ENCODE measurements around the gene MTA3.

DNA sequence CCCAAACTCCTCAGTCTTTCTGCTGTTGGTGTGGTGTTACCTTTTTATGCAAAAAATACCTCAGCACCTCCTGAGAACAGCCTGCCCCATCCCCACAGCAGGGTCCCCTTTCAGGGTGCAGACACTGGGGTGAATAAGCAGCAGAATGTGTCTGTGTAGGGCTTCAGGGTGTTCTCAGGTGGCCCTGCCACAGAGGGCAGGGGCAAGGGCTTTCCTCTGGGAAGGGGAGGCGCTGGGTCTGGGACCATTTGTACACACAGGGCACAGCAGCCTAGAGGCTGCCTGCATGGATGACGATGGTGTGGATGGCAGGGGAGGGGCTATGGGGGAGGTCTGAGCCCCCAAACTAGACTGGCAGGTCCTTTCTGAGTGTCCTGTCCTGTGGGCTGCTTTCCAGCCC is 221.3 kb downstream of the MTA3 start:
- no peak for TF ChIP-seq CTCF (IDR thresholded peaks at IDR 0.05 in 8 of 11, conservative IDR thresholded peaks at IDR 0.05 in 3 of 11)
- TF ChIP-seq POLR2A (IDR thresholded peaks at IDR 0.05), result no peak
